Measurements from ENCODE around the gene TMEM150B.

Gene TMEM150B

DNA sequence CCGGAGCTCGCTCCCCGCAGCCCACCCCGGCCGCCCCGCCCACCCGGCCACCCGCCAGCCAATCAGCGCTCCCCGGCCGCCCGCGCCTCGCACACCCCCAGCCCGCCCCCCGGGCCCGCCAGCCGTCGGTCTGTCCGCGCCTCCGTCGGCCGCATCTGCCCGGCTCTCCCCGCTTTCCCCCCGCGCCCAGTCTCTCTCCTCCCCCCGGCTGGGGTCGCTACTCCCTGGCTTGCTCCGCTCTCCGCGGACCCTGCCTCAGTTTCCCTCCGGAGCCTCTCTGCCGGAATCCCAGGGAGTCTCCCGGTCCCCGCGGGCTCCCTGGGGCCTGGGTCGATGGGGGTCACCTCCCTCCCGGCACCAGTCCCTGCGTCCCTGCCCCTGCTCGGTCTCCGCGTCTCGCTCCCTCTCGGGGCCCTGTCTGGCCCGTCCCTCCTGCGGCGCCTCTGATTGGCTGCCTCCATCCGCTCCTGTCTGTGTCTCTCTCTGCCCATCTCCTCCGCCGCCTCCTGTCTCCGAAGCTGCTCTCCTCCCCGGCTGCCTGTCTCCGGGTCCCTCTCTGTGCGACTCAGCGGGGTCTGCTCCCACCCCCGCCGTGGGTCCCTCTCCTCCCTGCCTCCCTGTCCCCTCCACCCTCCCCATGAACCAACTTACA lies 44.6 kb upstream of the TMEM150B start:
- peak; percentile 84 for DNase-seq (ENCODE audit: low spot score)
- TF ChIP-seq, protein P1, sequence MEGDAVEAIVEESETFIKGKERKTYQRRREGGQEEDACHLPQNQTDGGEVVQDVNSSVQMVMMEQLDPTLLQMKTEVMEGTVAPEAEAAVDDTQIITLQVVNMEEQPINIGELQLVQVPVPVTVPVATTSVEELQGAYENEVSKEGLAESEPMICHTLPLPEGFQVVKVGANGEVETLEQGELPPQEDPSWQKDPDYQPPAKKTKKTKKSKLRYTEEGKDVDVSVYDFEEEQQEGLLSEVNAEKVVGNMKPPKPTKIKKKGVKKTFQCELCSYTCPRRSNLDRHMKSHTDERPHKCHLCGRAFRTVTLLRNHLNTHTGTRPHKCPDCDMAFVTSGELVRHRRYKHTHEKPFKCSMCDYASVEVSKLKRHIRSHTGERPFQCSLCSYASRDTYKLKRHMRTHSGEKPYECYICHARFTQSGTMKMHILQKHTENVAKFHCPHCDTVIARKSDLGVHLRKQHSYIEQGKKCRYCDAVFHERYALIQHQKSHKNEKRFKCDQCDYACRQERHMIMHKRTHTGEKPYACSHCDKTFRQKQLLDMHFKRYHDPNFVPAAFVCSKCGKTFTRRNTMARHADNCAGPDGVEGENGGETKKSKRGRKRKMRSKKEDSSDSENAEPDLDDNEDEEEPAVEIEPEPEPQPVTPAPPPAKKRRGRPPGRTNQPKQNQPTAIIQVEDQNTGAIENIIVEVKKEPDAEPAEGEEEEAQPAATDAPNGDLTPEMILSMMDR (IDR thresholded peaks at IDR 0.05; ENCODE audit: extremely low read depth, insufficient read depth, missing control alignments) = no peak
- in situ Hi-C loops (cut with MboI; ENCODE audit: low pct_unique_long_range_greater_than_20kb, low sequenced_read_pairs, unreplicated experiment) = no loop called here

DNA sequence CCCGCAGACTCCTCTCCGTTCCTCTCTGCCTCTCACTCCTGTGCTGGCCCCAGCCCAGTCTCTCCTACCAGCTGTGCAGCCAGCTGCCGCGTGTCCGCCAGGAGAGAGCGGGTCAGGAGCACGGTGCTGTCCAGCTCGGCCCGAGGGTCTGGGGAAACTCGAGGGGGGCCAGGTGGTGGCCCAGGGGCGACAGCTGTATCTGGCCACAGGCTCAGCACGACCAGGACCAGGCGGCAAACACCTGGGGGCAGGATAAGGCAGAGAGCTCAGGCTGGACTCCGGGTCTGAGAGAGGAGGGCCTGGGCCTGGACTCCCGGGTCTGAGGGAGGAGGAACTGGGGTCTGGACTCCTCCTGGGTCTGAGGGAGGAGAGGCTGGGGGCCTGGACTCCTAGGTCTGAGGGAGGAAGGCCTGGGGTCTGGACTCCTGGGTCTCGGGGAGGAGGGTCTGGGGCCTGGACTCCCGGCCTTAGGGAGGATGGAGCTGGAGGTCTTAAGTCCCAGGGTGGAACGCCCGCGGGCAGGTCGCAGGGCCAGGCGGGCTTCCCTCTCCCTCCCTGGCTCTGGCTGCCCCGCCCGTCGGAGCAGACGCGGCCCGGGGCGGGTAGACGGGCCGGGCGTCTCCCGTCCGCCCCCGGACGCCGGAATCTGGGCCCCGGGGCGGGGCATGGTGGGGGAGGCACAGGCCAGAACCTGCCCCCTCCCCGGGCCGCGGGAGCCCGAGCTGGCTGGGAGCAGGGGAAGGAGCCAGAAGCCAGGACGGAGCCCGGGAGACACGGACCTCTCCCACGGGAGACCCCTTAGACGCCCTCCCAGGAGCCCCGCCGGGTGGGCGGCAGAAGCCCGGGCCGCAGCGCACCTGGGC lies 43.8 kb upstream of the TMEM150B start:
- peak; percentile 64 for DNase-seq (ENCODE audit: low spot score)
- in situ Hi-C loops (cut with MboI; ENCODE audit: low pct_unique_long_range_greater_than_20kb, low sequenced_read_pairs, unreplicated experiment) = no loop called here
- TF ChIP-seq, protein P1 (IDR thresholded peaks at IDR 0.05; ENCODE audit: extremely low read depth, insufficient read depth, missing control alignments) = no peak

DNA sequence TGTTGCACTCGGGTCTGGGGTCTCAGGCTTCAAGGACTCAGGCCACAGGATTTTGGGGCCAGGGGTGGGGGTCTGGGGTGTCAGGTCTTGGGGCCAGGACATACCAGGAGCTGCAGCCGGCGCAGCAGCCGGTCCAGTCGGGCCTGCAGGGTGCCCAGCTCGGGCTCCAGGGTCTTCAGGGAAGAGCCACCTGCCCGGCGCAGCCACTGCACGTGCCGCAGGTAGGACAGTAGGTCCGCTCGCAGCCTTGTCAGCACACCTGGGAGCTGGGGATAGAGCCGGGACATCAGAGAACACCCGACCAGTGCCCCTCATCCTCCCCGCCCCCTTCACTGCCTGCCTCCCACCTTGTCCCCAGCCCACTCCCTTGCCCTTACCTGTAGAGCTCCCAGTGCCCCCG lies 43.0 kb upstream of the TMEM150B start:
- in situ Hi-C loops (cut with MboI; ENCODE audit: low pct_unique_long_range_greater_than_20kb, low sequenced_read_pairs, unreplicated experiment) = no loop called here
- DNase-seq (ENCODE audit: low spot score) = no peak
- TF ChIP-seq, protein P1 (IDR thresholded peaks at IDR 0.05; ENCODE audit: extremely low read depth, insufficient read depth, missing control alignments) = no peak

DNA sequence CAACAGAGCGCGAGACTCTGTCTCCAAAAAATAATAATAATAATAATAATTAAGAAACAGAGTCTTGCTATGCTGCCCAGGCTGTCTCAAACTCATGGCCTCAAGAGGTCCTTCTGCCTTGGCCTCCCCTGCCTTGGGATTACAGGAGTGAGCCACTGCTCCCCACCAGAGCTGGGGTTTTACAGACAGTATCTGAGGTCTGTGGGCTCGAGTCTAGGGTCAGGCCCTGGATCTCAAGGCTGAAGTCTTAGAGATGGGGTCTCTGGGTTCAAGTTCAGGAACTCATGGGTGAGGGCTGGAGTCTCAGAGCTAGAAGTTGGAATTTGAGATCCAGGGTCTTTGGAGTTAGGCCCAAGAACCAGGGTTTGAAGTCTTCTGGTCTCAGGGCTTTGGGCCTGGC lies 41.6 kb upstream of the TMEM150B start:
- TF ChIP-seq, protein P1 (IDR thresholded peaks at IDR 0.05; ENCODE audit: extremely low read depth, insufficient read depth, missing control alignments) = no peak
- DNase-seq (ENCODE audit: low spot score) = no peak
- in situ Hi-C loops (cut with MboI; ENCODE audit: low pct_unique_long_range_greater_than_20kb, low sequenced_read_pairs, unreplicated experiment) = no loop called here

DNA sequence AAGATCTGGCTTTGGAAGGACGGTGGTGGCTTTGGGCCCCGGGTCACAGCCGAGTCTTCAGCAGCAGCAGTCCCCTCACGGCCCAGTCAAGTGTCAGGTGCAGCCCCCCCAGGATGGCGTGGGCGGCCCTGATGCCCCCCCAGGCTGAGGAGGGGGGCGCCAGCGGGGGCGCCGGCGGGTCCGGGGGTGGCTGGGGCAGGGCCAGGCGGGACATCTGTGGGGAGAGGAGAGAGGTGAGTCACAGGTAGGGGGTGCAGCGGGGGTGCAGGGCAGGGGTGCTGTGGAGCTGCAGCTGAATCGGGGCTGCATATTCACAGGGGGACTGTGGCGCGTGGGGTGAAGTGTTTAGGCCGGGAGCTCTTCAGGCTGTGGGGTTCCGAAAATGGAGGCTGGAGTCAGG lies 40.8 kb upstream of the TMEM150B start:
- DNase-seq (ENCODE audit: low spot score) = no peak
- in situ Hi-C loops (cut with MboI; ENCODE audit: low pct_unique_long_range_greater_than_20kb, low sequenced_read_pairs, unreplicated experiment) = no loop called here
- TF ChIP-seq, protein P1 (IDR thresholded peaks at IDR 0.05; ENCODE audit: extremely low read depth, insufficient read depth, missing control alignments) = no peak

DNA sequence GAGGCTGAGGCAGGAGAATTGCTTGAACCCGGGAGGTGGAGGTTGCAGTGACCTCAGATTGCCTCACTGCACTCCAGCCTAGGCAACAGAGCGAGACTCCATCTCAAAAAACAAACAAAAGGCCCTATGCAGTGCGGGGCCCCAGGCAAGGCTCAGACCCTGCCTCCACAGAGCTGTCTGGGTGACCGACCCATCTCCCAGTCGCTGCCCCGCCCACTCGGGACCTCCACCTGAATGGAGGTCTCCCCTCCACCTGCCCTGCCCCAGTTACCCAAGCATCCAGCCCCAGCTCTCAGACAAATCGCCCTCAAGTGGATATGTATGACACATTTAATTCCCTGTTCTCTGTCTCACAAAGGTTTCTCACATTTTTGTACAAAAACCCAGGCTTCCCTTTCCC lies 40.1 kb upstream of the TMEM150B start:
- no peak for DNase-seq (ENCODE audit: low spot score)
- in situ Hi-C loops (cut with MboI; ENCODE audit: low pct_unique_long_range_greater_than_20kb, low sequenced_read_pairs, unreplicated experiment) = no loop called here
- TF ChIP-seq, protein P1 (IDR thresholded peaks at IDR 0.05; ENCODE audit: extremely low read depth, insufficient read depth, missing control alignments) = no peak

Measured in GM13977 (cell line).